Measurements from ENCODE around the gene UBALD2.
A peak's percentile ranks its signal among the peaks of the same experiment; 100 is the strongest.
"Not testable (repeated sequence)": the region's sequence is repeated elsewhere in the genome, so short reads cannot be mapped to it uniquely, and the experiment has no call there.

UBALD2 gene

DNA sequence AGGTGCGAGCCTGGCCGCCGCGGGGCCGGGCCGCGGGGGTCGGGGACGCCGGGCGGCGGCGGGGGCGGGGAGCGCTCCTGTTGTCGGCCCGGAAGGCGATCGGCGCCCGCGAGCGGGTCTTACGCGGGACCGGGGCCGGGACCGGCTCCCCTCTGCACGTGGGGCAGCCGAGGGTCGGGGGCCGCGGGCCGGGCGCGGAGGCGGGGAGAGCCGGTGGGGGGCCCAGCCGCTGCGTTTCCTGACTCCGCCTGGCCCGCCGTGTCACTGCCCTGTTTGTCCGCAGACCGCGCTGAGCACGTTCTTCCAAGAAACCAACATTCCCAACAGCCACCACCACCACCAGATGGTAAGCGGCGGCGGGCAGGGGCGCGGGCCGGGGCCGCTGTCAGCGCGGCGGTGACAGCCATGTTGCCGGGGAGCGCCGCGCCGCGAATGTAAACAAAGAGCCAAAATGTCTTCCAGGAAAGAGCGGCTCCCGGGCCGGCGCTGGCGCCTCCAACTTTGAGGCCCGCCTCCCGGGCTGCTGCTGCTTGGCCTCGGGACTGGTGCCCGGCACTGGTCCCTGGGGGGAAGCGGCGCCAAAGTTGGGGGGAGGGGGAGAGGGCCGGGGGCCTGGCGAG is 586 bp downstream of the UBALD2 start:
- Histone ChIP-seq H4K20me1 (ENCODE audit: insufficient read depth, low read length) (no peaks in the 10 kb centered on the region), H3K4me1 (ENCODE audit: low read length) (peaks cover 54% of the 10 kb centered on the region), H3K27ac (ENCODE audit: low read length) (peak overlapping the region; percentile 57), H3K9me2 (replicated peaks; ENCODE audit: insufficient read depth, low read length) (no peaks in the 10 kb centered on the region), H3K27me3 (replicated peaks; ENCODE audit: insufficient read depth, low read length) (no peaks in the 10 kb centered on the region), H3K36me3 (replicated peaks; ENCODE audit: insufficient read depth, low read length) (0 out of 2 replicates have a peak, but pooled peaks cover 6% of the 10 kb centered on the region), H3K4me3 (ENCODE audit: low read length) (peak overlapping the region; percentile 89), H3K4me2 (ENCODE audit: low read depth, low read length) (peak overlapping the region; percentile 100; the same call in 1 of the 2 replicates), H3K79me2 (ENCODE audit: low read length) (peaks cover 46% of the 10 kb centered on the region), H2AFZ (ENCODE audit: low read length) (no peak overlapping the region), H3F3A (ENCODE audit: insufficient read depth, low read length) (peaks cover 45% of the 10 kb centered on the region), H3K9ac (ENCODE audit: low read length) (peak overlapping the region; percentile 97), H3K9me3 (replicated peaks; ENCODE audit: insufficient read depth, low read length) (no peaks in the 10 kb centered on the region)
- TF ChIP-seq EZH2 (optimal IDR thresholded peaks at IDR 0.05; ENCODE audit: low read depth, low read length) (no peak), EZH2phosphoT487 (IDR thresholded peaks at IDR 0.05; ENCODE audit: low read length) (no peak)
- TF ChIP-seq, protein P1, sequence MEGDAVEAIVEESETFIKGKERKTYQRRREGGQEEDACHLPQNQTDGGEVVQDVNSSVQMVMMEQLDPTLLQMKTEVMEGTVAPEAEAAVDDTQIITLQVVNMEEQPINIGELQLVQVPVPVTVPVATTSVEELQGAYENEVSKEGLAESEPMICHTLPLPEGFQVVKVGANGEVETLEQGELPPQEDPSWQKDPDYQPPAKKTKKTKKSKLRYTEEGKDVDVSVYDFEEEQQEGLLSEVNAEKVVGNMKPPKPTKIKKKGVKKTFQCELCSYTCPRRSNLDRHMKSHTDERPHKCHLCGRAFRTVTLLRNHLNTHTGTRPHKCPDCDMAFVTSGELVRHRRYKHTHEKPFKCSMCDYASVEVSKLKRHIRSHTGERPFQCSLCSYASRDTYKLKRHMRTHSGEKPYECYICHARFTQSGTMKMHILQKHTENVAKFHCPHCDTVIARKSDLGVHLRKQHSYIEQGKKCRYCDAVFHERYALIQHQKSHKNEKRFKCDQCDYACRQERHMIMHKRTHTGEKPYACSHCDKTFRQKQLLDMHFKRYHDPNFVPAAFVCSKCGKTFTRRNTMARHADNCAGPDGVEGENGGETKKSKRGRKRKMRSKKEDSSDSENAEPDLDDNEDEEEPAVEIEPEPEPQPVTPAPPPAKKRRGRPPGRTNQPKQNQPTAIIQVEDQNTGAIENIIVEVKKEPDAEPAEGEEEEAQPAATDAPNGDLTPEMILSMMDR (IDR thresholded peaks at IDR 0.05; ENCODE audit: low read length): no peak
- no peak for DNase-seq

- Histone ChIP-seq H3K9ac (ENCODE audit: low read length) (peak overlapping the region; percentile 97), H3K9me2 (replicated peaks; ENCODE audit: insufficient read depth, low read length) (no peaks in the 10 kb centered on the region), H3K4me2 (ENCODE audit: low read depth, low read length) (peak overlapping the region; percentile 100), H4K20me1 (ENCODE audit: insufficient read depth, low read length) (no peaks in the 10 kb centered on the region), H2AFZ (ENCODE audit: low read length) (no peak overlapping the region), H3K9me3 (replicated peaks; ENCODE audit: insufficient read depth, low read length) (no peaks in the 10 kb centered on the region), H3K4me3 (ENCODE audit: low read length) (peak overlapping the region; percentile 89), H3K27ac (ENCODE audit: low read length) (peak overlapping the region; percentile 57; the same call in 1 of the 2 replicates), H3F3A (ENCODE audit: insufficient read depth, low read length) (peaks cover 51% of the 10 kb centered on the region), H3K27me3 (replicated peaks; ENCODE audit: insufficient read depth, low read length) (no peaks in the 10 kb centered on the region), H3K4me1 (ENCODE audit: low read length) (peaks cover 54% of the 10 kb centered on the region), H3K79me2 (ENCODE audit: low read length) (peaks cover 46% of the 10 kb centered on the region), H3K36me3 (replicated peaks; ENCODE audit: insufficient read depth, low read length) (0 out of 2 replicates have a peak, but pooled peaks cover 6% of the 10 kb centered on the region)
- DNase-seq: no peak
- TF ChIP-seq EZH2 (optimal IDR thresholded peaks at IDR 0.05; ENCODE audit: low read depth, low read length): no peak
- TF ChIP-seq EZH2phosphoT487 (IDR thresholded peaks at IDR 0.05; ENCODE audit: low read length): no peak
Measured at GRCh38 chr17:76266244-76266938, 1.2 kb downstream of the UBALD2 start.

- H3K27ac ChIP-seq (ENCODE audit: low read length): peak overlapping the region; percentile 57; the same call in 1 of the 2 replicates
- H3K79me2 ChIP-seq (ENCODE audit: low read length): peaks cover 46% of the 10 kb centered on the region
- H3K27me3 ChIP-seq (replicated peaks; ENCODE audit: insufficient read depth, low read length): no peaks in the 10 kb centered on the region
- no peaks in the 10 kb centered on the region for H4K20me1 ChIP-seq (ENCODE audit: insufficient read depth, low read length)
- peaks cover 51% of the 10 kb centered on the region for H3K4me1 ChIP-seq (ENCODE audit: low read length)
- H3F3A ChIP-seq (ENCODE audit: insufficient read depth, low read length): peaks cover 58% of the 10 kb centered on the region
- H3K4me2 ChIP-seq (ENCODE audit: low read depth, low read length): peak overlapping the region; percentile 100
- no peaks in the 10 kb centered on the region for H3K9me2 ChIP-seq (replicated peaks; ENCODE audit: insufficient read depth, low read length)
- H3K9ac ChIP-seq (ENCODE audit: low read length): peak overlapping the region; percentile 97
- no peaks in the 10 kb centered on the region for H3K9me3 ChIP-seq (replicated peaks; ENCODE audit: insufficient read depth, low read length)
- H3K36me3 ChIP-seq (replicated peaks; ENCODE audit: insufficient read depth, low read length): 0 out of 2 replicates have a peak, but pooled peaks cover 6% of the 10 kb centered on the region
- DNase-seq: no peak
- H2AFZ ChIP-seq (ENCODE audit: low read length): no peak overlapping the region
- TF ChIP-seq EZH2phosphoT487 (IDR thresholded peaks at IDR 0.05; ENCODE audit: low read length): no peak
- TF ChIP-seq, protein P1 (IDR thresholded peaks at IDR 0.05; ENCODE audit: low read length): no peak
- no peak for TF ChIP-seq EZH2 (optimal IDR thresholded peaks at IDR 0.05; ENCODE audit: low read depth, low read length)
- H3K4me3 ChIP-seq (ENCODE audit: low read length): peak overlapping the region; percentile 89
Measured at GRCh38 chr17:76267051-76267576, 2.0 kb downstream of the UBALD2 start.

- not testable (repeated sequence) for H3K36me3 ChIP-seq (replicated peaks; ENCODE audit: insufficient read depth, low read length); H3K9me2 ChIP-seq (replicated peaks; ENCODE audit: insufficient read depth, low read length); H3K4me3 ChIP-seq (ENCODE audit: low read length); H2AFZ ChIP-seq (ENCODE audit: low read length); H4K20me1 ChIP-seq (ENCODE audit: insufficient read depth, low read length); H3K27me3 ChIP-seq (replicated peaks; ENCODE audit: insufficient read depth, low read length); H3K9me3 ChIP-seq (replicated peaks; ENCODE audit: insufficient read depth, low read length); DNase-seq
- H3F3A ChIP-seq (ENCODE audit: insufficient read depth, low read length): peaks cover 59% of the 10 kb centered on the region
- H3K4me1 ChIP-seq (ENCODE audit: low read length): peaks cover 46% of the 10 kb centered on the region
- peak overlapping the region; percentile 100; the same call in 1 of the 2 replicates for H3K4me2 ChIP-seq (ENCODE audit: low read depth, low read length)
- peak overlapping the region; percentile 1; the same call in 1 of the 2 replicates for H3K9ac ChIP-seq (ENCODE audit: low read length)
- peaks cover 46% of the 10 kb centered on the region for H3K79me2 ChIP-seq (ENCODE audit: low read length)
- H3K27ac ChIP-seq (ENCODE audit: low read length): peak overlapping the region; percentile 11; the same call in 1 of the 2 replicates
Measured at GRCh38 chr17:76267581-76268001, 2.4 kb downstream of the UBALD2 start.
